RCC 7860 (cell line): ENCODE results near the gene PIP4K2C.
"Not testable (repeated sequence)": the region's sequence is repeated elsewhere in the genome, so short reads cannot be mapped to it uniquely, and the experiment has no call there.

Source experiments
- DNase-seq: peaks from one replicate; pipeline ENCODE4 v3.0.0-alpha.2; 2015; ENCODE audit warnings: low spot score
- FAIRE-seq: peaks from 2 replicates; lab custom pipeline; 2012; peaks lifted over from hg19 to GRCh38; lab: Jason Lieb, UNC

PIP4K2C gene

DNA sequence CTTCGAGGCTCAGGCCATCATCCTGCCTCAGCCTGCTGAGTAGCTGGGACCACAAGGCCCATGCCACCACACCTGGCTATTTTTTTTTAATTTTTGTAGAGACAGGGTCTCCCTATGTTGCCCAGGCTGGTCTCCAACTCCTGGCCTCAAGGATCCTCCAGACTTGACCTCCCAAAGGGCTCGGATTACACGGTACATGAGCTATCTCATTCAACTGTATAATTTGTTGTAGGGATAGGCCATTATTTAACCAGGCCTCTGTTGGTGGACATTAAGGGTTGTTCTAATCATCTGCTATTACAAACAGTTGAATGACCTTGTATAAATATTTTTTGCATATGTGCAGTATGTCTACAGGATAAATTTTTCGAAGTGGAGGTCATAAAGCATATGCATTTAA, 32.1 kb upstream of the PIP4K2C start:
- DNase-seq = no peak
- no peak for FAIRE-seq

DNA sequence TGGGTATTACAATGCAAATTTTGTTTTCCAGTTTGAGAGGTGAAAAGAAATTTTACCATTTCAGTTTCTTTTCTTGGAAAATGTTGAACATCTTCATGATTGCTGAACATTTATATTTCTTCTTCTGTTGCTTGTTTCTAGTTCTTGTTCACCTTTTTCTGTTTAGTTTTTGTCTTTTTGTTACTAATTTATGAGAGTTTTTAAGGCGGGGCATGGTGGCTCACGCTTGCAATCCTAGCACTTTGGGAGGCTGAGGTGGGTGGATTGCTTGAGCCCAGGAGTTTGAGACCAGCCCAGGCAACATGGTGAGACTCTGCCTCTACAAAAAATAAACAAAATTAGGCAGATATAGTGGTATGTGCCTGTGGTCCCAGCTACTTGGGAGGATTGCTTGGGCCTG, 30.5 kb upstream of the PIP4K2C start:
- no peak for DNase-seq
- no peak for FAIRE-seq

DNA sequence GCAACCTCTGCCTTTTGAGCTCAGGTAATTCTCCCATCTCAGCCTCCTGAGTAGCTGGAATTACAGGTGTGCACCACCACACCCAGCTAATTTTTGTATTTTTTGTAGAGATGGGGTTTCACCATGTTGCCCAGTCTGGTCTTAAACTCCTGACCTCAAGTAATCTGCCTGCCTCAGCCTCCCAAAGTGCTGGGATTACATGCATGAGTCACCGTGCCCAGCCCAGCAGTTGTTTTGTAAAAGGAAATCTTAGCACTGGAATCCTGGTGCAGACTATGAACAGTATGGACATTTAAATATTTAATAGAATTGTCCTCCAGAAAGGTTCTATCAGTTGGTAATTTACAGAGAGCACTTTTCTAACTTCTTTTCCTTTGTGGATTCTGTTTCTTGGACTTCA, 29.9 kb upstream of the PIP4K2C start:
- FAIRE-seq, DNase-seq: not testable (repeated sequence)

DNA sequence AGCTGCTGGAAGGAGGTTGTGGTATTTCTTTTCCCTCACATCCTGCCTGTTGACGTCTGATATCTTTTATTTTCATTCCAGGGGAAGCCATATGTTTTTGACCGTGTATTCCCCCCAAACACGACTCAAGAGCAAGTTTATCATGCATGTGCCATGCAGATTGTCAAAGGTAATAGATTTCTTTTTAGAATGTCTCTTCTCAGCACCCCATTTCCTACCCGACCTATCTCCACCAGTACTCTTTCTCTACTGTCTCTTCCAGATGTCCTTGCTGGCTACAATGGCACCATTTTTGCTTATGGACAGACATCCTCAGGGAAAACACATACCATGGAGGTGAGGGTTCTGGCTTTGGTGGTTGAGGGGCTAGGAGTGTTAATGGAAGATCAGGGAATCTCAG, 27.6 kb upstream of the PIP4K2C start:
- no peak for FAIRE-seq
- DNase-seq = no peak

DNA sequence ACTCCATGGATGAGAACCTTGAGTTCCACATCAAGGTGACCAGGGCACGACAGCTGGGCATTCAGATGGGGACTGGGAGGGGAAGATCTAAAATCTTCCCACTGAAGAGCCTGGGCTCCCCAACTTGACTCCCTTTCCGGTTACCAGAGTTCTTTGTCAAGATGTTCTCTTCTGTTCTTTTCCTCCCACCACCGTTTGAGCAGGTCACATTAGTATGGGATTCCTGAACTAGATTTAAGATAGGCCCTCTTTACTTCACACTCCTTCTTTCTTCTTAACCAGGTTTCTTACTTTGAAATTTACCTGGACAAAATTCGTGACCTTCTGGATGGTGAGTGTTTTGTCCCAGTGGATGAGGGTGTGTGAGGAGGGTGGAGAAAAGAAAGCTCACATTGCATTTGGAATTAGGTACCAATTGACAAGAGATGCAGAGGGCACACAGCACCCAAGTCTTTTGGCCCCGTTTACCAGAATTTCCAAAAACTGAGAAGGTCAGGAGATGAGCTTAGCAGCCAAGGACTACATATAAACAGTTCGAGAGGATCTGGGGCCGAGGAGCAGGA, 26.7 kb upstream of the PIP4K2C start:
- DNase-seq (no peak), FAIRE-seq (no peak)

DNA sequence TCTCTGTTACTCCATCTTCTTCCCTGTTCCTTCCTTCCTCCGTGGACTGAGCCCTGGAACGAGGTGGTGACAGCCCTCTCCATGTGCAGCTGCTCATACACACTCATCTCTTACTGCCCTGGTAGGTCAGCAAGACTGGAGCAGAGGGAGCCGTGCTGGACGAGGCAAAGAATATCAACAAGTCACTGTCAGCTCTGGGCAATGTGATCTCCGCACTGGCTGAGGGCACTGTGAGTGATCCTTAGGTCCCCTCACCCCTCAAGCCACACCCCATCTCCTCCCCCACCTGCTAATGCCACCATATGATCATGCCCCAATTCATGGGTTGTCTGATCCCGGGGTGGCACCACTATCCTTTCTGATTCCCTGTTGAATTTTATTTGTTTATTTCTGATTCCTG, 22.2 kb upstream of the PIP4K2C start:
- DNase-seq (no peak), FAIRE-seq (no peak)

DNA sequence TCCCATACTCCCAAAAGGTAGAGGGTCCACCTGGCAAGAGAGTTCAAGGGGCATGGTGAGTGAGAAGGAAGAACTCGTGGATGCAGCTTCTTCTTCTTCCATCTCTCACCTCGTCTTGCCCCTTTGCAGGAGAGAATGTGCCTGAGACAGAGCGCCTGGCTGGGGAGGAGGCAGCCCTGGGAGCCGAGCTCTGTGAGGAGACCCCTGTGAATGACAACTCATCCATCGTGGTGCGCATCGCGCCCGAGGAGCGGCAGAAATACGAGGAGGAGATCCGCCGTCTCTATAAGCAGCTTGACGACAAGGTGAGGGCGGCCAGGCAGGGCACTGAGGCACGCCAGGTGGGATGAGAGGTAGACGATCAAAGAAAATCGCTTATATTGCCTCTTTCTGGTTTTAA, 21.1 kb upstream of the PIP4K2C start:
- FAIRE-seq (no peak), DNase-seq (no peak)

DNA sequence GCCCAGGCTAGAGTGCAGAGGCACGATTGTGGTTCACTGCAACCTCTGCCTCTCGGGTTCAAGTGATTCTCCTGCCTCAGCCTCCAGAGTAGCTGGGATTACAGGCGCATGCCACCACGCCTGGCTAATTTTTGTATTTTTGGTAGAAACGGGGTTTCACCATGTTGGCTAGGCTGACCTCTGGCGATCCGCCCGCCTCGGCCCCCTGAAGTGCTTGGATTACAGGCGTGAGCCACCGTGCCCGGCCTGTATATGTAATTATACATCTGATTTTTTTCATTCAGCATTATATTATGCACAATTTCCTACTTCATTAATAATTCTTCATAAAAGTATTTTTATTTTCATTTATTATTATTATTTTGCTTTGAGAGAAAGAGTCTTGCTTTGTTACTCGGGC, 20.6 kb upstream of the PIP4K2C start:
- FAIRE-seq, DNase-seq: not testable (repeated sequence)

DNA sequence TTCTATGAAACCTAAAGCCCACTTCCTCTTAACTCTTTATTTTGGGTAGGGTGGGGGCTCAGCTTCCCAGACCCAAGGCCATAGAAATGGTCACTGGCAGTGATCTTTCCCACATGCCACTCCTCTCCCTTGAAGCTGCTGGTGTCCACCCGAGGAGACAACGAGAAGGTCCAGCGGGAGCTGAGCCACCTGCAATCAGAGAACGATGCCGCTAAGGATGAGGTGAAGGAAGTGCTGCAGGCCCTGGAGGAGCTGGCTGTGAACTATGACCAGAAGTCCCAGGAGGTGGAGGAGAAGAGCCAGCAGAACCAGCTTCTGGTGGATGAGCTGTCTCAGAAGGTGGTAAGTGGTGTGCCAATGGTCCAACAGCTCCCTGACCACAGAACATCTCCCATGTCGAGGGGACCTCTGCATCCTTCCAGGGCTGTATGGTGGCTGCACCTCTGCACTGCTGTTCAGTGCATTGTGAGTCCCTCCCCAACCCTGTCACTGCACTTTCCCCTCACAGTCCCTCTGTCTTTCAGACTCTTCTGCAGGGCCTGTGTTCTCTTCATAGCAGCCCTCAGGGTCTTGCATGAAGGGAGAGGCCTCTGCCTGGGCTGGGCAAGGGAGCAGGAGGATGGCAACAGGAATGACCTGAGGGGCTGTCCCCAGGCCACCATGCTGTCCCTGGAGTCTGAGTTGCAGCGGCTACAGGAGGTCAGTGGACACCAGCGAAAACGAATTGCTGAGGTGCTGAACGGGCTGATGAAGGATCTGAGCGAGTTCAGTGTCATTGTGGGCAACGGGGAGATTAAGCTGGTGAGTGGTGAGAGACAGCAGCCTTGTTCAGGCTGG, 18.8 kb upstream of the PIP4K2C start:
- no peak for DNase-seq
- no peak for FAIRE-seq

DNA sequence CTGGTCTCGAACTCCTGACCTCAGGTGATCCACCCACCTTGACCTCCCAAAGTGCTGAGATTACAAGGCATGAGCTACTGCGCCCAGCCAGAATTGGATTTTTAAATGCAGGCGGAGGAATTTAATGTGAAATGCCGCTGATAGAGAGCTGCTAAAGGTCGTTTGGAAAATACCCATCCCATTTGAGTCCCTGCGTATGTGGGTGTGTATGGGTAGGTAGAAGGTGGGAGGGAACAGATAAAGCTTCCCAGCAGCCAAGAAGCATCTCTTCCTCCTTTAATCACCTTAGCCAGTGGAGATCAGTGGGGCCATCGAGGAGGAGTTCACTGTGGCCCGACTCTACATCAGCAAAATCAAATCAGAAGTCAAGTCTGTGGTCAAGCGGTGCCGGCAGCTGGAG, 16.2 kb upstream of the PIP4K2C start:
- FAIRE-seq (no peak), DNase-seq (no peak)

DNA sequence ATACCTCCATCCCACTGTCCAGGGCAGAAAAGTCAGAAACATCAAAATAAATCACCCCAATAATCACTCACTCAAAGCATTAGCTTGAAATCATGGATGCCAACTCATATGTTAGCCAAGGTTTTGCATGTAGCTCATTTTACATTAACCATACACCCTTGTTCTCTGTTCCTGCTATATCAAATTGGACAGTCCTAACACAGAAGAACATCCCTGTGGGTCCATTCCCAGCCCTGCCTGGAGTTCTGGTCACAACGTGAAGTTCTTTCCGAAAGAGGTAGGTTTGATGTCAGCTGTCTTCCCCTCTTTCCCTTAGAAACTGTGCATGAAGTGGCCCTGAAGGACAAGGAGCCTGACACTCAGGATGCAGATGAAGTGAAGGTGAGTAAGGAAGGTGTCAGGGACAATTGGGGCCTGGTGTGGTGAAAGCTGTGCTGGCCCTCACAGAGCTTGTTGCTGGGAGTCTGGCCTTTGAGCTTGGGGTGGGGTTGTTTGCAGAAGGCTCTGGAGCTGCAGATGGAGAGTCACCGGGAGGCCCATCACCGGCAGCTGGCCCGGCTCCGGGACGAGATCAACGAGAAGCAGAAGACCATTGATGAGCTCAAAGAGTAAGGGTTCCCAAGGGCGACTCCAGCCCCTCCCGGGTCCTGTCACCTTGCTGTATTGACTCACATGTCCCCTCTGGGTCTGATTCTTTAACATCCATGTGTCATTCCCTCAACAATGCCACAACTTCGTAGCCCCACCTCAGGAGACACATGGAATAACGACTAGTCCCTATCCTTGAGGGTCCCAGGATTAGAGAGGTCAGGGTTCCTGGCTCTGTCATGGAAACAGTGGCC, 15.0 kb upstream of the PIP4K2C start:
- no peak for FAIRE-seq
- DNase-seq = no peak

DNA sequence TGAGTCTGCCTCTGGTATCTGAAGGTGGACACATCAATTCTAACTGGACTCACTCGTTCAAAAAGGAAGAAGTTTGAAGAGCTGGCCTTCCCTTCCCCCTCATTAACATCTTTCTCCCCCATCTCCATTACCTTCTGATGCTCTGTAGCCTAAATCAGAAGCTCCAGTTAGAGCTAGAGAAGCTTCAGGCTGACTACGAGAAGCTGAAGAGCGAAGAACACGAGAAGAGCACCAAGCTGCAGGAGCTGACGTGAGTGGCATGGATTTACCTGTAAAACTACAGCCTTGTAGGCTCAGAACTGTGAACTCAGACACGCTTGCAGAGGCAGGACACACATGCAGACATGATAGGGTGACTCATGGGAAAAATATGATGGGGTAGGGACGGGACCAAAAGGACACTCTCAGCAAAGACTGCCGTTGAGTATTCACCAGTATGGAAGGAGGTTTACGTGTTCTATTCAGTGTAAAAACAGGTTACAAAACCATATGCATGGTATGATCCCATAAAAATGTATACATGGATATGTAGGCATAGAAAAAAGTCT, 14.3 kb upstream of the PIP4K2C start:
- DNase-seq = peak; percentile 6
- no peak for FAIRE-seq

DNA sequence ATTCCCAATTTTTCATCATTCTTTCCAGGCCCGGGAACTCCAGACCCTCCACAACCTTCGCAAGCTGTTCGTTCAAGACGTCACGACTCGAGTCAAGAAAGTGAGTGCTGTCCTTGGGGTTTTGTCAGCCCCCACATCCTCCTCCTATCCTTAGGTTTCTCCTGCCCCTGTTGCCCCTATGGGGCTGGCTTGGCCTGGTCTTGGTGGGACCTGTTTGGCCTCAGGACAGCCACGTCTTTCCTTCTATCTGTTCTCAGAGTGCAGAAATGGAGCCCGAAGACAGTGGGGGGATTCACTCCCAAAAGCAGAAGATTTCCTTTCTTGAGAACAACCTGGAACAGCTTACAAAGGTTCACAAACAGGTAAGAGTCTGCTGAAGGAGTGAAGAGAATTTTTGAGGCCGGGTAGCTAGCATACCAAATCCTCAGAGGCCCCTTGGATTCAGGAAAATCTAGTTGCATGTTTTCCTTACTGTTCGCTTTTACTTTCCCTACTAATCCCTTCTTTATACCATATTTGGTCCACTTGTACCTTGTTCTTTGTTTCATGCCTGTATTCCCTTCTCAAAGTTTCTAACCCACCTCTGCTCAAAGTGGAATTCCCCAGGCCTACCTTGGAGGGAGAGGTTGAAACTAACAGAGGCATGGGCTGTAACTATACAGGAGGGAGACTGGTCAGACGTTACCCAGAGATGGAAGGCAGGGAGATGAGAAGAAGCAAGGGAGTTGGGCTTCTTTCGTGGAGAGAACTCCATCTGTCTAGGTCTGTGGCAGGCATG, 12.8 kb upstream of the PIP4K2C start:
- FAIRE-seq (no peak), DNase-seq (no peak)

DNA sequence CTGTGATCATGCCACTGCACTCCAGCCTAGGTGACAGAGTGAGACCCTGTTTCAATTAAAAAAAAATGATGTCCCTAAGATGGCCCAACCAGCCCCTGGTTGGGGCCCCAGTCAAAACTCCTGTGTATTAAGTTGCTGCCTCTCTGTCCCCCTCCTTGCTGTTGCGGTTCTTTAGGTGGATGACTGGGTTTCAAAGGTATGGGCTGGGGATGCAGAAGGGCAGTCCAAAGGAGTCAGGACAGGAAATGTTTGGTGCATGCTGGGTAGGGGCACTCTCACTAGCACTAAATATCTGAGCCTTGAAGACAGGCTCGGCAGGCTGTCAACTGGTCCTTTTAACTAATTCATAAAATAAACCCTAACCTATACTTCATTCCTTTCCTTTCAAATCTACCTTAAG, 12.0 kb upstream of the PIP4K2C start:
- no peak for DNase-seq
- no peak for FAIRE-seq

DNA sequence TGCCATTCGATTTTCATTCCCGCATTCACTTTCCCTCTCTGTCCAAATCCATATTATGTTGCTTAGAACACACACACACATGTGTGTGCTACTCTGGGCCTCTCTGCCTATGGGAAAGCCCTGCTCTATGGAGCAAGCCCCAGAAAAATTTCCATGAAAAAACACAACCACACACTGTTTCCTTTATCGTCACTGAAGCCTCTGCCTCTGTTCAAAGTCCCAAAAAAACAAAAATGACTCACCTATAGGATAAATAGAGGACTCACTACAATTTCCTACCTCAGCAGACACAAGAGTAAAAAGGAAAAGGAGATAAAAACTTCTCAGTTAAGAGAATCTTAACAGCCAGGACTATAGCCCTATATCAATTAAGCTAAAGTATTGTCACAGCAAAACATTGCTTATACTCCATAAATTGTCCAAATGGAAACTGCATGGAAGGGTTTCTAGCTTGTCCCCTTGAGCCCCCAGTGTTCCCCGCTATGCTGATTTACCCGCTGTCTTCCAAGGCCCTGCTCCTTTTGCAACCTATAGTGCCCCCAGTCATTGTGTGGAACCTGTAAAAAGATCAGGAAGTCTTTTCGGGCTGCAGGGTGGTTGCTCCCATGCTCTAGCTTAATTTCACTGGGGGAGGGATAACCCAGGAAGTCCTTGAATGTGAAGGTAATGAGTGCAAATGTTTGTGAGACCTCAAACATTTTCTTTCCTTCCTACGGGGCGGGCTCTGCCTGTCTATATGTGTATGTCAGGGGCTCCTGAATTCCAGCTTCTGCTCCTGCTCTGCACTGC, 11.1 kb upstream of the PIP4K2C start:
- FAIRE-seq = no peak

DNA sequence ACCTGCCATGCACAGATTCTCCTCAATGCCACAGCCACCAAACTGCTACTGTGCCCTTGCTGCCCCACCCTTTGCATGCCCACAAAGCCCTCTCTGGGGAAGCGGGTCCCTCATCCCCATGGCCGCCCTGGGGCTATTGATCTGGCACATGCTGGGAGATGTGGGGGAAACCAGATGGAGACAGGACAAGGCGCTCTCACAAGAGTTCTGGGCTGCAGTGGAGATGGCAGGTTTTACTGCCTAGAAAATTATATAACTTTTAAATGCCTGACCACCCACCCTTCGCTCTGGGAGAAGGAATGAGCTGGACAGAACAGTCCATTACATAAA, 10.6 kb upstream of the PIP4K2C start:
- no peak for DNase-seq
- no peak for FAIRE-seq

More for the DNA sequence above, 11.1 kb upstream of the PIP4K2C start:
- DNase-seq = no peak

DNA sequence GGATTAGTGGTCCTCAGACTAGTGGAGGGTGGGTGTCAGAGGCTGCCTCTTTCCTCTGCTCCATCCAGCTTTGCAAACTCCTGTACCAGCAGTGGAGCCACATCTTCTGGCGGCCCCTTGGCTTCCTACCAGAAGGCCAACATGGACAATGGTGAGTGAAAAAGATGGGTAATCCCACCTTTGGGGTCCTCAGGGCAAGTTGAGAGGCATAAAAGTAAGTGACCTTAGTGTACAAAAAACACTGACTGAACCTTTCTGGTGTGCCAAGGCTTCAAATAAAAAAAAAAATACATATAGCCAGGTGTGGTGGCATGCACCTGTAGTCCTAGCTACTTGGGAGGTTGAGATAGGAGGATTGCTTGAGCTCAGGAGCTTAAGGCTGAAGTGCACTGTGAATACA, 9.2 kb upstream of the PIP4K2C start:
- DNase-seq = no peak
- FAIRE-seq = no peak

DNA sequence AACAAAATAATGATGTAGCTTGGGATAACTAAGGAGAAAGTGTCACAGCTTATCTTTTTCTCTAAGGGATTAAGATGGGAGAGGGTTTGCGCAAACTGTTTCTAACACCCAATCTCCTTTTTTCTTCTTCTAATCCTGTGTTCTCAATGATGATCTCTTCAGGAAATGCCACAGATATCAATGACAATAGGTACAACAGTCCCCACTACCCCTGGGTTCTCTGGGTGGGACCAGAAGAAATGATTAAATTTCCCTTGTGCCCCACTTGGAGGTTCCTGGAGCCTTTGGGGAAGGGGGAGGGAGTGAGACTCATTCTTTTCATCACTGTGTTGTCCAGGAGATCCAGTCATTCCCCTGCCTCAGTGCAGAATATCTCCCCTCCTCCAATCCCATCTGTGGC, 8.6 kb upstream of the PIP4K2C start:
- DNase-seq (no peak), FAIRE-seq (no peak)

DNA sequence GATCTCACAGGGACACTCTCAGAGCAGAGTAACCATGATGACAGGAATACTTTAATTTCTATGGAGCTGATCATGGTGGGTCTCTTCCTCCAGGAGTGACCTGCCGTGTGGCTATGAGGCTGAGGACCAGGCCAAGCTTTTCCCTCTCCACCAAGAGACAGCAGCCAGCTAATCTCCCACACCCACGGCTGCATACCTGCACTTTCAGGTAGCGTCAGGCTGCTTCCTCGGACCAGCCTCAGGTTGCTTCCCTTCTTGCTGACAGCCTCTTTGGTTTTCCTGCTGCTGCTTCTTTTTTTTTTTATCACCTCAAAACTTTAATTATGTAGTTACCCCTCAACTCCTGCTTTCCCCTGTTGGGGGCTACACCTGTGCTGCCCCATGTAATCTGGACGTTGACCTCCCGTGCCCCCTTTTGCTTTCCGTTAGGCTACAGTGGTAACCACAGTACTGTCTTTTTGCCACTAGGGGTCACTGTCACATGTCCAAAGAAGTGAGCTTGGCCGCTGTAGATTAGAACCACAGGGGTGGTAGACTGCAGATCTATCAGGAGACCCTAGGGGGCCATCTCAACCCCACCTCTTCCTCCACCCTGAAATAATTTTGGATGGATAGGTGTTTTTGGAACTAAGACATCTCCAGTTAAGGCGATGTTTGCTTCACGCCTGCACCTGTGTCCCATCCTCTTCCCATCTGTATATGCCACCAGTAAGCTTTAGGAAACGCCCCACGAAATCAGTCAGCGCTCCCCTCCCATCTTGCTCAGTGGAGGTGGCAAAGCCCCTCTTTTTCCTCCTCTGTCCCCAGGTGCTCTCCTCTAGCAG, 7.8 kb upstream of the PIP4K2C start:
- FAIRE-seq (no peak), DNase-seq (peak; percentile 55)
